Measurements from ENCODE around the gene ALS2. TPM values are rescaled to one million over a fixed set of nuclear protein-coding genes. Genes with fewer than 3 reads are reported as not detected.
"Not testable (repeated sequence)": the region's sequence is repeated elsewhere in the genome, so short reads cannot be mapped to it uniquely, and the experiment has no call there.

The ALS2 gene
- total RNA-seq, 1 donor from 2014 or later: 79.7 TPM

DNA sequence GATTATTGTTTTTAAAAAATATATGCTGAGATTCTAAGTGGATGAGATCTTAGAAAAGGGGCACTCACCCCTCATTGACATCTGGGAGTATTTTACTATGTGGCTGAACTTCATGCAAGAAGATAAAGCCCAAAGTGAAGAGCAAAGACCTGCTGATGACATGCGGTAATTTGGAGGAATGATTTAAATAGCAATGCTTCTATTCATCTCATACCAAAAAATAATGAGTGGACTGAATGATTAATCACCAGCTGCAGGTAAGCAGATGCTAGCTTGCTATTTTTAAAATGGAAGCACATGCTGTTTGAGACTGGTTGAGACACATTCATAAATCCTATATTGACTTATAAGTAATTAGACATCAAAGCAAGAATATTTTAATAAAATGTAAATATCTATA is 12.9 kb upstream of the ALS2 start:
- DNase-seq: no peak

- DNase-seq: no peak
Measured at GRCh38 chr2:201790989-201791388, 10.3 kb upstream of the ALS2 start.

DNA sequence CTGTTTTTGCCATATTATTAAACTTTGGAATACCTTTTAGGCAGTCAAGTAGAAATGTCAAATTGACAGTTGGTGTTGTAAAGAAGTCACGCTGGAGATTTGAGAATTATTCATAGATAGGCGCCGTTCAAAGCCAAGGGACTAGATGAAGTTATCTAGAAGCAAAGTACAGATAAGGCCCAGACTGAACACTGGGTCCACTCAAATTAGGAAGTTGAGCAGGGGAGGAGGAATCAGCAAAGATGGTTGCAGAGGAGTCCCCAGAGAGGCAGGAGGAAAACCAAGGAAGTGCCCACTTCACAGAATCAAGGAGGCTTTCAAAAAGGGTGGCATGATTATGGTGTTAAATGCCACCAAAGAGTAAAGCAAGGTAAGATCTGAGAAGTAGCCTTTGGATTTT is 9.6 kb upstream of the ALS2 start:
- DNase-seq: no peak

DNA sequence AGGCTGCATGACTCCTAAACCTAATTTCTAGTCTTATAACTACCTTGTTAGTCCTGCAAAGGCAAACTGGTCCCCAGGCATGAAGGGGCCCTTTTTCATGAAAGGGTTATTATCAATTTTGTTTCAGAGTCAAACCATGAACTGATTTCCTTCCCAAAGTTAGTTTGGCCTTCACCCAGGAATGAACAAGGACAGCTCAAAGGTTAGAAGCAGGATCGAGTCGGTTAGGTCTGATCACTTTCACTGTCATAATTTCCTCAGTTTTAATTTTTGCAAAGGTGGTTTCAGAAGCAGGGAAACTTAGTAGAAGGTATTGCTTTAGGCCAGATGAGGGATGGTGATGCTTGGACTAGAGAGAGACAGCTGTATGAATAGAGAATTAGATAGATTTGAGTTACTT is 8.7 kb upstream of the ALS2 start:
- DNase-seq: no peak

GRCh38 chr2:201788371-201788770 is 7.6 kb upstream of the ALS2 start:
- no peak for DNase-seq

- DNase-seq: no peak
Measured at GRCh38 chr2:201786471-201786870, 5.7 kb upstream of the ALS2 start.

GRCh38 chr2:201785135-201785534 is 4.4 kb upstream of the ALS2 start:
- DNase-seq: no peak

DNA sequence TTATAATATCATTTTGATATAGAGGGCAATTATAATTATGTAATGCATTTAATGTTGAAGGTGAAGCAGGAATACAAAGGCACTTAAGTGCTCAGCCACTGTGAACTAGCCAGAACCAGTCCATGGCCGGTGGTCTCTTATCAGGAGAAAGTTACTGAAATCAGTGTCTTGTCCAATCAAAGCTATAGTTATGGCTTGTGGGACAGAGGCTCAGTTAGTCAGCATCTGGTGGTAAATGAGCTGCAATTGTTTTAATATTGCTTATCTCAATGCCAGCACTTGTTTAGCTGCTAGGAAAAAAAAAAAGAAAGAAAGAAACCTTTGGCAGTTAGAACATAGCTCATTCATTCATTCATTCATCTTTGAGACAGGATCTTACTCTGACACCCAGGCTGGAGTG is 3.8 kb upstream of the ALS2 start:
- no peak for DNase-seq

GRCh38 chr2:201781557-201782051 is 871 bp upstream of the ALS2 start:
- peak; percentile 20 for DNase-seq

DNA sequence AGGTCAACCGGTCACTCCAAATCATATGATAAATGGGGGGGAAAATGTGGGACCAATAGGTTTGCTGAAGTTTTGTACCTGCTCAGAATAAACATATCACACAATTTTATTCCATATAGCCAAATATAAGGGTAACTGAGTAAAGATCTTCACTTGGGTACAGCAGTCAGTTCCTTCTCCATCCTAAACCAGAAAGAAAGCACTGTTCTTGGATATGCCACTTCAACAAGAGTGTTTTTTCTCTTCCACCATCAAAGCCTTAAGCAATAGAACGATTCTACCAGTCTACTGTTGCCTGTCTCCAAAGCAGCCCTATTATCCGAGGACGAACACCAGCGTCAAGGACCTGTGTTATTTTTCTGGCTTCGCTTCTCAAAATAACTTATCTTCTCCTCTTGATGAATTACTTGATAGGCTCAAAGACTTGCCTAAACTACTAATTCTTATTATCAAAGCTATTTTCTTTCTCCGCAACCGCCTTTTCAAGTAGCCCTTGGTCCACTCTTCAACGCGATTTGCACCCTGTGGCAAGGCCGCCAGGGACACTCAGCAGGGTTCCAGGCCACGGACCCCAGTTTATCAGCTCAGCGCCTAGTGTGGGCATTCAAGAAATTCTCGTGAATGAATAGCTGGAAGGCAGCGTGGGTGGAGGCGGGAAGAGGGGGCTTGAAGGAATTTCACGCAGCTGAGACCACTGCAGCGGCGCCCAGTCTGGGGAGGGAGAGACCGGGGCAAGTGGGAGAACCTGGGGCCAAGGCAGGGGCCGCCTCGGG is 646 bp downstream of the ALS2 start:
- DNase-seq: no peak

DNA sequence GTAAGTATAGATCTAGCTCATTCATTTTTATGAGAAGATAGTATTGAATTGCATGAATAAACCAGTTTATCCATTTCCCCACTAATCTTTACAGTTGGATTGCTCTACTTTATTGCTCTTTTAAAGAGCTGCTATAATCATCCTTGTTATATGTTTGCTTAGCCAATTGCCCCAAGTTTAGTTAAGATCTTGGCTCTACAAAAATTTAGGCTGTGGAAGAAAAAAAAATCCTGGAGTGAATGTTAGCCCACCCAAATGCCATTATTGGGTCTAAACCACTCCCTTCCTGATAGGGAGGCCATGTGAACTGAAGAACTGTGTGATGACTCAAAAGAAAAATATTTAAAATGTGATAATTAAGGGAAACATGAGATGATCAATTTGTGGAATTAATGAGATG is 2.9 kb downstream of the ALS2 start:
- DNase-seq: no peak

DNA sequence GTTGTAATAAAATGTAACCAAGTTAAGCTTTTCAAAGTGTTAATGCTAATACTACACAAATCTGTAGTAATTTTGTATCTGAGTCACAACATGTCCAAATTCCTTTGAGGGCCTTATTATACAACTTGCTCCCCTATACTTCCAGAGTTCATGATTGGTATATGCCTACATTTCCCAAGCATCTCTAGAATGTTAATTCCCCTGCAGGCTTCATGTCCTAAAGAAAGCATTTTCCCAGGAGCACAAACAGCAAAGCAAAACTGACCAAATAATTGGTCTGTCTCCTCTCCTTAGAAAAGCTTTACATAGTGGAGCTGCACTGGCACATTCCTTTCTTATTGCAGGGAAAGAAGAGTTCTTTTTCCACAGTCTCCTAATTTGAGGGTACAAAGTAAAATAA is 3.7 kb downstream of the ALS2 start:
- DNase-seq: no peak

- no peak for DNase-seq
Measured at GRCh38 chr2:201775326-201775725, 5.4 kb downstream of the ALS2 start.

DNA sequence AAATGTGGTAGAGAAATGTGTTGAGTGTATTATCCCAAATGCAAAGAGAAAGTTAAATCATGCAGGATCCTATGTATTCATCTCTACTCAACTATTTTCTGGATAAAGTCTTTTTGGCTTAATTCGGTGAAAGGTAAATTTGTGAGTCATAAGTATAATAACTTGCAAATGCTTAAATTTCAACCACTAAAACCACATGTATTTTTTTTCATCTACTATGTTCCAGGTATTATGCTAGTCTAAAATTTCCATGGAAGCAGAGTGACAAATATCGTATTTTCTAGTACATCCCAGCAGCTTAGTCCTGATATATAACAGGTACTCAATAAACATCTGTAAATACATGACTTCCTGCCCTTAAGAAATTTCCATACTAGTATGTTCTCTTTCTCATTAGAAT is 6.2 kb downstream of the ALS2 start:
- no peak for DNase-seq

- no peak for DNase-seq
Measured at GRCh38 chr2:201773990-201774389, 6.7 kb downstream of the ALS2 start.

GRCh38 chr2:201769666-201770373 is 10.9 kb downstream of the ALS2 start:
- DNase-seq: no peak

GRCh38 chr2:201768918-201769317 is 11.8 kb downstream of the ALS2 start:
- DNase-seq: no peak

DNA sequence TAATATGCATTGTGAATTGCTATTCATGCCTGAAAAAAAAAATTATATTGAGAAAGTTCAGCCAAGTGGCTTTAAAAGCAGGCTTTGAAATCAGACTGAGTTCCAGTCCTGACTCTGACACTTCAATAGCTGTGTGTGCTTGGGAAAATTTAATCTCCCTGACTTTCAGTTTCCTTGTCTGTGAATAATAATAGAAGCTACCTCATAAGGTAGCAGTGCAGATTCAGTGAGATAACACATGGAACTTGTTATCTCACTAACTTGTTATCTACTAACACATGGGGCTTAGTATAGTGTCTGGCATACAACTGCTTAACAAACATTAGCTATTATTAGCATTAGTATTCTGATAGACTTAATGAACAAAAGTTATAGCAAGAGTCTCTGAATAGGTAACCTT is 14.9 kb downstream of the ALS2 start:
- no peak for DNase-seq

GRCh38 chr2:201764469-201764868 is 16.3 kb downstream of the ALS2 start:
- DNase-seq: not testable (repeated sequence)

- no peak for DNase-seq
Measured at GRCh38 chr2:201761101-201761500, 19.6 kb downstream of the ALS2 start.

- DNase-seq: no peak
Measured at GRCh38 chr2:201759567-201759966, 21.2 kb downstream of the ALS2 start.

DNA sequence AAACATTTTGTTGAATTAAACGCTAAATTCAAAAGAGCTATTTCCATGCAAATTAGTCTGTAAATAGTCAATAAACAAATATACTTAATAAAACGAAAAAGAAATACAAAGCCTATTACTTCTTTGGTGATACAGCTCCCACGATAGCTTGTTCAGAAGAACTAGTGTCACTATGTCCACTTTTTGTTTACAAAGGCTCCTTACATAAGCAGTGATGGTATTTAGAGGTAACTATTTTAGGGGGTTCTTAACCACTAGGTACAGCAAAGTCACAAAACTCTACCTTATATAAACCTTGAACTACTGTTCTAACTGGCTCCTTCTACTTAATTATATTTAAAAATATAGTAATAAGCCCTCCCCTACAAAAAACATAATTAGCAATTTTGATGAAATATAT is 21.9 kb downstream of the ALS2 start:
- DNase-seq: no peak

GRCh38 chr2:201758234-201758633 is 22.5 kb downstream of the ALS2 start:
- no peak for DNase-seq

Data from occipital lobe (tissue), 2 donors.